ENCODE results near the gene DNAJC15.

GRCh38 chr13:43022934-43023288 is 475 bp upstream of the DNAJC15 start:
- TF ChIP-seq CTCF (IDR thresholded peaks at IDR 0.05) (no peak), TCF7L2 (IDR thresholded peaks at IDR 0.05; ENCODE audit: low read depth, low read length) (no peak), POLR2AphosphoS5 (IDR thresholded peaks at IDR 0.05; ENCODE audit: low read depth, low read length) (no peak), SIN3A (IDR thresholded peaks at IDR 0.05; ENCODE audit: borderline replicate concordance, insufficient read depth, low read depth, low read length) (no peak)

All from Panc1 (cell line).